BLaER1 treated with 17β-estradiol and CSF1 and Interleukin-3, amounts not matched to agents 10 nM and 100 nM (cell line): ENCODE data around the gene ARL8A.

Experiments used
- H3K27ac ChIP-seq, 11 experiments: shearing (Covaris generic); formaldehyde crosslinking; 2 replicates each; pipeline ENCODE4 v1.8.1; 2022
- H3K27me3 ChIP-seq, 11 experiments: shearing (Covaris generic); formaldehyde crosslinking; 2 replicates each; pipeline ENCODE4 v1.8.1; 2022
- H3K36me3 ChIP-seq, 11 experiments: shearing (Covaris generic); formaldehyde crosslinking; 2 replicates each; pipeline ENCODE4 v1.8.1; 2022
- H3K4me1 ChIP-seq, 10 experiments: shearing (Covaris generic); formaldehyde crosslinking; 2 replicates each; pipeline ENCODE4 v1.8.1; 2022
- H3K4me2 ChIP-seq, 11 experiments: shearing (Covaris generic); formaldehyde crosslinking; 2 replicates each; pipeline ENCODE4 v1.8.1; 2022
- H3K4me3 ChIP-seq, 10 experiments: shearing (Covaris generic); formaldehyde crosslinking; 2 replicates each; pipeline ENCODE4 v1.8.1; 2022
- H3K9ac ChIP-seq, 11 experiments: shearing (Covaris generic); formaldehyde crosslinking; 2 replicates each; pipeline ENCODE4 v1.8.1; 2022
- H3K9me3 ChIP-seq, 11 experiments: shearing (Covaris generic); formaldehyde crosslinking; replicated peaks in 1 of 11; 2 replicates each; pipeline ENCODE4 v1.8.1; 2022
- H4K20me1 ChIP-seq, 11 experiments: shearing (Covaris generic); formaldehyde crosslinking; 2 replicates each; pipeline ENCODE4 v1.8.1; 2022
- Cebpa-rat ChIP-seq, 11 experiments: shearing (Covaris generic); IDR thresholded peaks; 2 replicates each; pipeline ENCODE4 v1.8.1; 2022

The ARL8A gene

DNA sequence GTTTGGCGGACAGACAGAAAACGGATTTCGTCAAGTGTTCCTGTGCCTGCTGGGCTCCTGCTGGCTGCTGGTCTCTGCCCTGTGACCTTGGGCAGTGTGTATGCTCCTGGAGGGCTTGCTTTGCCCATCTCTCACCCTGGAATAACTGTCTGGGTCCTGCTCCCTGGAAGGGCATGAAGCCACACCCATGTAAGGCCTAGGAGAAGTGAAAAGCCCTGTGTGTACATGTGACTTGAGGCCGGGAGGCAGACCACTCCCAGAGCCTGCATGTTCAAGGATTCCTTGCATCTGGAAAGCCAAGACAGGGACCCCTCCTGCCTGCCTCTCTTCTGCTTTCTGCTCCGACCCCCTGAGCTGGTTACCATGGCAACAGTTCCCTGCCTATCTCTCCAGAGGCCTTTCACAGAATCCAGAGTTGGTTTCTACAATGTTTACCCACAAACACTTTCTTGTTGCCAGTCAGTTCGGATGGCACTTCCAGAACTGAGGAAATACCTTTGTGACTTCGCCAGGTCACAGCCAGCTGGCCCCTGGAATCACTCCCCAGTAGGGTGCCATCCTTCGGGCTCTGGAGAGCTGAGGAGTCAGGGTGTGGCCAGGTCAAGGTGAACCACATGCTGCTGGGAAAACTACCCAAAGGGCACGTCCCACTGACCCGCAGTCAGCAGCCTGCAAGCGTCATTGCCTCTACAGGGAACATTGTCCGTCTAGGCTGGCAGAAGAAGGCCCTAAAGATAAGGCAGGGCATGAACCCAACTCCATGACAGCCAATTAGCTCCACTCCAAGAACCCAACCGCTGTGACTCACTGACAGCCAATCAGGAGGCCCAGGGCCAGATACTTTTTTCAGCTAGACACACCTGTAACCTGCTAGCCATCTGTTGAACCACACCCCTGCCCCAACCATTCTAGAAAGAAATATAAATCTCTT is 36.5 kb downstream of the ARL8A start:
- TF ChIP-seq Cebpa-rat (IDR thresholded peaks at IDR 0.05): no peak
- Histone ChIP-seq H3K4me3 (no peak overlapping the region), H3K4me2 (no peak overlapping the region), H4K20me1 (no peaks in the 10 kb centered on the region), H3K9ac (no peak overlapping the region), H3K4me1 (no peaks in the 10 kb centered on the region), H3K27ac (no peak overlapping the region), H3K9me3 (no peaks in the 10 kb centered on the region), H3K36me3 (no peaks in the 10 kb centered on the region), H3K27me3 (no peaks in the 10 kb centered on the region)

DNA sequence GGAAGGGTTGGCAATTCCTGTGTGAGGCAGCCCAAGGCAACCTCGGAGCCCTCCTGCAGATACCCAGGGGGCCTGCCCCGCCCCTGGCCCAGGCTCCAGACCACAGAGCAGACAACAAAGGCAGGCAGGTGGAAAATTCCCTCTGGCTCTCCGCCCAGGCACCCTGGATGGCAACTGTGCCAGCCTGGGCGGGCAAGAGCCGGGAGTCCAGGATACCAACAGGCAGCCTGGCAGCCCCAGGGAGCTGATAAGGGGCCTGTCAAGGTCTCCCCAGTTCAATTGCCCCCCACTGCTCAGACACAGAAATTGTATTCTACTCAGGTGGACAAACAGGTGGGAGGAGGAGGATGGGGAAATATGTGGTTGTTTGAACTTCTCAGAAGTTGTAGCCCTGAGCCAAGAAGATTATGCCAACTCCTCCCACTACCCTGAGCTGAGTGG is 37.2 kb downstream of the ARL8A start:
- no peaks in the 10 kb centered on the region for H3K27me3 ChIP-seq
- no peaks in the 10 kb centered on the region for H3K4me1 ChIP-seq
- H3K36me3 ChIP-seq: no peaks in the 10 kb centered on the region
- no peak overlapping the region for H3K4me3 ChIP-seq
- no peak for TF ChIP-seq Cebpa-rat (IDR thresholded peaks at IDR 0.05)
- H3K4me2 ChIP-seq: no peak overlapping the region
- no peak overlapping the region for H3K27ac ChIP-seq
- H4K20me1 ChIP-seq: no peaks in the 10 kb centered on the region
- H3K9ac ChIP-seq: no peak overlapping the region
- H3K9me3 ChIP-seq: no peaks in the 10 kb centered on the region

DNA sequence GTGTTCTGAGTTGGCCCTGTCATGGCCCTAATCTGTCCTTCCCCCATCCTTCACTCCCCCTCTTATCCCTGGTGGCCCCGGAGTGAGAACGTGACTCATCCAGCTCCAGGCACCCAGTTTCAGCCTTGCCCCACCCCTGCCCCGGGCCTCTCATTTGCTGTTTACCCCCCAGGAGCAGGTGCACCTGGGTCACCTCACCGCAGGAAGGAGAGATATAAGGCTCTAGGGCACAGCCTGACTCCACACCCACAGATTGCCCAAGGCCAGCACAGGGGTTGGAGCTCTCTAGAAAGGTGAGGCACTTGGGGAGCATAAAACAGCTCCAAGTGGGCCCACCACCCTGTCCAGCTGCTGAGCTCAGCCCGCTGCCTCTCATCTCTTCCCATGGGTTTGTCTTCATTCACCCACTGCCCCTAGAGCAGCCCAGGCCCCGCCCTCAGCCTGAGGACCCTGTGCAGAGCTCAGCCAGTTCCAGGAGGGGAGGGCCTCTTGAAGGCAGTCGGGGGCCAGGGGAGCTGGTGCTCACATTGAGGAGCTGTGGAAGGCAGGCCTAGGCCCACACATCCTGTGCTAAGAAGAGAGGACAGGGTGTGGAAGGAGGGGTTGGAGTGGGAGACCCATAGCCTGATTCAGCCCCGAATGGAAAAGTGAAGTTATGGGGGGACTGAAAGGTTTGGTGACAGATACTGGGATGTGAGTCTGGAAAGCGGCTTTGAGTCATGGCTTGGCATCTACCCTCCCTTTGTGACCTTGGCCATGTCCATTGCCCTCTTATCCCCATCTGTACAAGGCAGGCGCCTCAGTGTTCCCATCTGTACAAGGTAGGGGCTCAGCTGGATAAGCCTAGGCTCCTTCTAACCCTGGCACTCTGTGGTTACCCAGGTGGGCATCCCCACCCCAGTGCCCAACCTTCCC is 37.9 kb downstream of the ARL8A start:
- no peak overlapping the region for H3K27ac ChIP-seq
- H3K36me3 ChIP-seq: no peaks in the 10 kb centered on the region
- no peaks in the 10 kb centered on the region for H3K4me1 ChIP-seq
- H3K4me2 ChIP-seq: no peak overlapping the region
- H3K9me3 ChIP-seq: no peaks in the 10 kb centered on the region
- no peaks in the 10 kb centered on the region for H3K27me3 ChIP-seq
- TF ChIP-seq Cebpa-rat (IDR thresholded peaks at IDR 0.05): no peak
- H3K4me3 ChIP-seq: no peak overlapping the region
- no peaks in the 10 kb centered on the region for H4K20me1 ChIP-seq
- no peak overlapping the region for H3K9ac ChIP-seq

DNA sequence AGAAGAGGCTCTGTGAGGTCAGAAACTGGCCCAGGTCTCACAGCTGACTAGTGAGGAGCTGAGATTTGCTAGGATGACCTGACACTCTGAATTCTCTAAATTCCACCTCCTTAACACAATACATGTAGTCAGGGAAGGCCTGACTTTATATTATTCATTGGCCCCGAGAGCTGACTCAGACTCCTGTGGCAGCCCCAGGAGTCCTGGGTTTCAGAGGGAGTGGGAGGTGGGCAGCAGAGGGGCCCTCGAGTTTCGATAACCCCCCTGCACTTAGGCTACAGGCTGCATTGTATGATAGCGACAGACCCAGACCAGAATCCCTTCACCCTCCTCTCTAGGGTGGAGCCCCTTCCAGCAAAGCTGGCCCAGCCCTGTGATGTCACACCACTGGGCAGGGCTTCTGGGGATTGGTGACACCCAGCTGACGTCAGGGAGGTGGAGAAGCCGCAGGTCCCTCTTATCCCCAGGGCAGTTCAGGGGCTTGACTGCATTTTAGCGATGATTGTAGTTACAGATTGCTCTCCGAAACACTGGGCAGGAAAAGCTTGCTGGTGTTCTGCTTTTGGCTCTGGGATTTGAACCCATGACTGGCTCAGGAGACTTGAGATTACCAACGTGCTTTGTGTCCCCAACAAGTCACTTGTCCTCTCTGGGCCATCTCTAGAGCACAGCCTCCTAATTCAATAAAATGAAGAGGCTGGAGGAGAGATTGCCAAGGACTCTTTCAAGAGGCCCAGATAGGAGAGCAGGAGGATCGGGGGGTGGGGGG is 38.8 kb downstream of the ARL8A start:
- no peaks in the 10 kb centered on the region for H3K9me3 ChIP-seq
- H4K20me1 ChIP-seq: no peaks in the 10 kb centered on the region
- no peak overlapping the region for H3K4me2 ChIP-seq
- H3K9ac ChIP-seq: no peak overlapping the region; a peak in 1 of 22 replicates
- TF ChIP-seq Cebpa-rat (IDR thresholded peaks at IDR 0.05): no peak
- H3K4me3 ChIP-seq: no peak overlapping the region
- no peak overlapping the region for H3K27ac ChIP-seq
- H3K27me3 ChIP-seq: no peaks in the 10 kb centered on the region
- no peaks in the 10 kb centered on the region for H3K36me3 ChIP-seq
- no peaks in the 10 kb centered on the region for H3K4me1 ChIP-seq

DNA sequence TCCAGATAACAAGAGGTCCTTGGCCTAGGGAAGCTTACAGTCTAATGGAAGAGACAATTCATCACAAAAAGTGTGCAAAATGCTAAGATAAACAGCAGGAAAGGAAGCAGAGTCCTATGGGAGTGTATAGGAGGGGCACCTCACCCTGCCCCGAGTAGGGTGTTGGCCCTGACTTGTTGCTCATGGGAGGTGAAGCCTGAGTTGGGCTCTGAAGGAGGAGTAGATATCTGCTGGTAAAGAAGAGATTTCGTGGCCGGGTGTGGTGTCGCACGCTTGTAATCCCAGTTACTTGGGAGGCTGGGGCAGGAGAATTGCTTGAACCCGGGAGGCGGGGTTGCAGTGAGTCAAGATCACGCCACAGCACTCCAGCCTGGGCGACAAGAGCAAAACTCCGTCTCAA is 40.5 kb downstream of the ARL8A start:
- Histone ChIP-seq H3K4me3 (no peak overlapping the region), H3K4me1 (no peaks in the 10 kb centered on the region), H3K27ac (no peak overlapping the region), H4K20me1 (no peaks in the 10 kb centered on the region), H3K4me2 (no peak overlapping the region), H3K36me3 (no peaks in the 10 kb centered on the region), H3K9ac (no peak overlapping the region), H3K27me3 (no peaks in the 10 kb centered on the region), H3K9me3 (no peaks in the 10 kb centered on the region)
- no peak for TF ChIP-seq Cebpa-rat (IDR thresholded peaks at IDR 0.05)

DNA sequence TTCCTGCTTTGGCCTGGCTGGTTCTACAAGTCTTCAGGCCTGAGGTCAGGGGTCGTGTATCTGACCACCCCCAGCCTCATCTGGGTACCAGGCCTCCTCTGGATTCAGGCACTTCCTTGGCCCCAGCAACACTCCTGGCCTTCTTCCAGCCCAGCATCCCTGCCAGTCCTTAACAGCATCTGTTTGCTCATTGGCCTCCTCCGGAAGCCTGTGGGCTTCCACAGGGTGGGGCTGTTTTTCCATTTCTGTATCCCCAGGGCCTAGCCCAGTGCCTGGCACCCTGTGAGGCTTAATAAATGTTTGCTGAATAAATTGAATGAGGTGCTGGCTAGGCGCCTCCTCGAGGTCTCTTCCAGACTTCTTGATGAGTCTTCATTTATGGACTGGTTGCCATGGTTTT is 43.4 kb downstream of the ARL8A start:
- no peaks in the 10 kb centered on the region for H3K36me3 ChIP-seq
- no peak overlapping the region for H3K4me2 ChIP-seq
- H3K4me1 ChIP-seq: no peaks in the 10 kb centered on the region
- H4K20me1 ChIP-seq: no peaks in the 10 kb centered on the region
- H3K27me3 ChIP-seq: no peaks in the 10 kb centered on the region
- no peak overlapping the region for H3K4me3 ChIP-seq
- H3K9ac ChIP-seq: no peak overlapping the region
- H3K9me3 ChIP-seq: no peaks in the 10 kb centered on the region
- no peak for TF ChIP-seq Cebpa-rat (IDR thresholded peaks at IDR 0.05)
- H3K27ac ChIP-seq: no peak overlapping the region

DNA sequence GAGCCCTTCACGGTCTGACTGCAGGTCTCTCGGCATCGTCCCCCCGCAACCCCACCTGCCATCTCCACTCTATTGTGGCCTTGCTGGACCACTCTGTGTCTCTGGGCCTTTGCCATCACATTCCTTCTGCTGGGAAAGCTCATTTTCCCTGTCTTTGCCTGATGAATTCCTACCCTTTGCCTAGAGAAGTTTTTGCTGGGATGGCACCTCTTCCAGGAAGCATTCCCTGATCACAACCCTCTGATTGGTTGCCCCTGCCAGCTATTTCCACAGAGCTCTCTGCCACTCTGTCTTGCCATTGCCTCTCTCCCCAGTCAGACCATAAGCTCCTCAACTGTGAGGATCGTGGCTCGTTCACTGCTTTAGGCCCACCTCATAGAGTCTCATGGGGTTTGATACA is 50.7 kb downstream of the ARL8A start:
- H4K20me1 ChIP-seq: no peaks in the 10 kb centered on the region
- no peak overlapping the region for H3K9ac ChIP-seq
- H3K4me3 ChIP-seq: no peak overlapping the region
- no peaks in the 10 kb centered on the region for H3K27me3 ChIP-seq
- H3K4me1 ChIP-seq: no peaks in the 10 kb centered on the region
- no peak overlapping the region for H3K4me2 ChIP-seq
- no peak overlapping the region for H3K27ac ChIP-seq
- no peak for TF ChIP-seq Cebpa-rat (IDR thresholded peaks at IDR 0.05)
- H3K9me3 ChIP-seq: no peaks in the 10 kb centered on the region
- H3K36me3 ChIP-seq: no peaks in the 10 kb centered on the region

DNA sequence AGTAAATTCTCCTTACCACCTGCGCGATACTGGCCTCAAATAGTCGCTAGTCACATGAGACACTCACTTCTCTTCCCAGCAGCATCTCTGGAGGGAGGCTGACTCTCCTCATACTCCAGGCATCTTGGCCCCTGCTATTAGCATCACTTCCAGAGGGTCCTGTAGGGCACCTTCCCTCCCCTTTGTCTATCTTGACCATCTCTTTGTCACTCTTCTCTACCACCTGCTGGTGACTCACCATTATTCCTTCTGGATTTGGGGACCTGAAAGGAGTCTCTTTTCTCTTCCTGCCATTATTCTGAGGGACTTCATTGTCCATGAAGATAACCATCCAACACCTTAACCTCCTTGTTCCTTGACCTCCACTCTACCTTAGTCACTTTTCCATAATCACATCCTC is 53.5 kb downstream of the ARL8A start:
- Histone ChIP-seq H3K4me2 (no peak overlapping the region), H3K4me3 (no peak overlapping the region), H3K27me3 (no peaks in the 10 kb centered on the region), H3K4me1 (no peaks in the 10 kb centered on the region), H3K27ac (no peak overlapping the region), H3K9ac (no peak overlapping the region), H3K36me3 (no peaks in the 10 kb centered on the region), H3K9me3 (no peaks in the 10 kb centered on the region), H4K20me1 (no peaks in the 10 kb centered on the region)
- TF ChIP-seq Cebpa-rat (IDR thresholded peaks at IDR 0.05): no peak

DNA sequence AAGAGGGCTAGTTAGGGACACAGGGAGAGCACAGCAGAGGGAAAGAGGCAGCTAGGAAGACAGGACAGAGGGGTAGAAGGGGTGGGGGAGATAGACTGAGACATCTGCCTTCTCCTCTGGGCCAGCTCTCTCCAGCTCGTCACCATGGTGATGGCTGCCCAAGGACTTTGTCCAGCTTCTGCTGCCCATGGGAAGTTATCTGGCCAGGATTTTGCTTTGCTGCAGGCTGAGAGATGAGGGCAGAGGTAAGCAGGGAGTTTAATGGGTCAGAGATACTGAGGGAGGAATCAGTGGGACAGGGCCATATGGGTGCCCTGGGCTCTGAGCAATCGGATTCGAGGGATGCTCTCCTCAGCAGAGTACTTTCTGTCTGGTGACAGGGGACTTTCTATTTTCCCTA is 56.3 kb downstream of the ARL8A start:
- H3K27me3 ChIP-seq: no peaks in the 10 kb centered on the region
- no peak overlapping the region for H3K4me2 ChIP-seq
- no peaks in the 10 kb centered on the region for H4K20me1 ChIP-seq
- no peak overlapping the region for H3K27ac ChIP-seq
- peaks cover 0 to 4% (median 0%) of the 10 kb centered on the region in 10 experiments; a peak in 1 of 20 replicates for H3K4me1 ChIP-seq
- H3K9ac ChIP-seq: no peak overlapping the region
- no peaks in the 10 kb centered on the region for H3K9me3 ChIP-seq
- no peak for TF ChIP-seq Cebpa-rat (IDR thresholded peaks at IDR 0.05)
- no peaks in the 10 kb centered on the region for H3K36me3 ChIP-seq
- no peak overlapping the region for H3K4me3 ChIP-seq
